ENCODE data around the gene B3GALT5.

The B3GALT5 gene

DNA sequence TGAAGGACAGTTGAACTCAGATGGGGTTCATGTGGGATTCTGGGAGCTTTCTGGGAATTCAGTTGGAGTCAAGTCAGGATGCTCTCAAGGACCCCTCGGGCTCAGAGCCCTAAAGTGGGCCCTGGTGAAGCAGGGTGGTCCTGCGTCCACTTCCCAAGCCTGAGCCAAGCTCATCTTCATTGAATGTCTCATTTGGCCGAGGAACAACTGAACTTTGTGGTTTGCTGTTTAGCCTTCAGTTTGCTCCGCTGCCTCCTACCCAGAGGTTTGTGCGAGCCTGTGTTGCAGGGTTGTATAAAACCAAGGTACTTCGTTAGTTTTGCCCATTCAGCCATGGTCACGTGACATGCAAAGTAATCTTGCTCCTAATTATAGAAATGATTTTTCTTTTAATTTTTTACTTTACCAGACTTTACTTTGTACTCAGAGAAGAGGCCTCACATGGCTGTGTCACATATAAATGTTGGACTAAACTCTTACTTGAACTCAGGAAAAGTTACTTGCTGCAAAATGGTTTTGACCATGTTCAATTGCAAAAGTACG lies 49.7 kb downstream of the B3GALT5 start:
- in situ Hi-C loops (cut with MboI; ENCODE audit: low pct_unique_long_range_greater_than_20kb, low sequenced_read_pairs), result no loop called here

DNA sequence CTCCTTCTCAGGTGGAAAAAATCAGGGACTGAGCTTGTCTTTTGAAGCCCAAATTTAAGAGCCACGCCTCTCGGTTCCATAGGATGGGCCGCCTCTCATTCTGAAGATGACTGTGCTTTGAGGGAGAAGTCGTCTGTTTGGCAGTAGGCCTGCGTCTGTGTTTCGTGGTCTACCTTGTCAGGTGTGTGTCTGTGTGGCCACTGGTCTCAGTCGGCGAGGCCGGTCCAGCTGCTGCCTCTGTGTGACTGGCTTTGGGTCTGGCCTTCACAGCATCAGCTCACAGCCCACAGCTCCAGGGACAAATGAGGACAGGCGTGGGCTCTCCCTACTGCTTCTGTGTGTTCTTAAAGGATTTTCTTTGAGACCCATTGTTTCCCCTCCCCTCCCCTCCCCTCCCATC lies 50.3 kb downstream of the B3GALT5 start:
- in situ Hi-C loops (cut with MboI; ENCODE audit: low pct_unique_long_range_greater_than_20kb, low sequenced_read_pairs), result no loop called here
- DNase-seq, result no peak

More for the DNA sequence above, 49.7 kb downstream of the B3GALT5 start:
- no peak for DNase-seq

DNA sequence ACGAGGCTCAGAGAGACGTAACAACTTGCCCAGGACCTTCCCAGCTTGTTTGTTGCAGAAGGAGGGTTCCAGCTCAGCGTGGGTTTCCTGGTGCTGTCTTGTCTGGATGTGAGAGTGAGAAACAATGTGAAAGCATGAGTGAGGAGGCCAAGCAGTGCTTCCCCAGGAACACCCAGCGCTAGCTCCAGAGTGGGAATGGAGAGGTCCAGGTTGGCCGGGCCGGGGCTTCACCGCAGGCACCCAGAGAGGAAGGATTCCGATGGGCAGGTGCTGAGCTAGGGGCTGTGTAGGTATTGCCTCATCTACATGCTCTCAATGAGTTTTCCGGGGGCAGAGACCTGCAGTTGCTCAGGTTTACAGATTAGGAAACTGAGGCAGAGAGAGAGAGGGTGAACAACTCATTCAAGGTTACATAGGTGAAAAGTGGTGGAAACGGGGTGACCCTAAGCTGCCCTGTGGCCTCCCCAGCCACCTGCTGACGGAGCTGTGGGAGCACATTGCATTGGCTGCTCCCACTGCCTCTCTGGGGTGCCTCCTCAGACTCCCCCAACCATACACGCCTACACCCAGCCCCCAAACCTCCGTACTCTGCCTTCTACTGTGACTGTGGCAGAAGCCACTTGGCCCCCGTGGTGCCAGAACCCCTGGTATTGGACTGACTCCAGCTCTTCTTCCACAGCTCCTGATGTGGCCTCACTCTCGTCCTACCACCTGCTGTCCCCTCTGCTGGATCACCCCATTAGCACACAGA lies 51.2 kb downstream of the B3GALT5 start:
- no peak for DNase-seq
- in situ Hi-C loops (cut with MboI; ENCODE audit: low pct_unique_long_range_greater_than_20kb, low sequenced_read_pairs), result no loop called here

DNA sequence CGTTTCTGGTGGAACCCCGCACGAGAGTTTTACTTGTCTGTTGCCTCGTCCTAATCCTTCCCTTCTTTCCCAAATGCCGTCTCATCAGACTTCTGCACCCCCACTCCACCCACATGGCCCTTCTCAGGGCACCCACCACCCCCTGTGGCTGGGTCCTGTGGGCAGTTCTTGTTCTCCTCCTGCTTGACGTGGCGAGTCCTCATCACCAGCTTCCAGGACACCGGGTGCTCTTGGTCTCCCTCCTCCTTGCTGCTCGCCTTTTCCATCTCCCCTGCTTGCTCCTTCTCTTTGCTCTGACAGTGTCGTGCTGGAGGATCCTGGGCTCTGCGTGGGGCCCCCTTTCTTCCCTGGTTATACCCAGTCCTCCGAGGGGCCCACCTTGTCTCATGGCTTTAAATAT lies 51.8 kb downstream of the B3GALT5 start:
- no peak for DNase-seq
- in situ Hi-C loops (cut with MboI; ENCODE audit: low pct_unique_long_range_greater_than_20kb, low sequenced_read_pairs), result no loop called here

DNA sequence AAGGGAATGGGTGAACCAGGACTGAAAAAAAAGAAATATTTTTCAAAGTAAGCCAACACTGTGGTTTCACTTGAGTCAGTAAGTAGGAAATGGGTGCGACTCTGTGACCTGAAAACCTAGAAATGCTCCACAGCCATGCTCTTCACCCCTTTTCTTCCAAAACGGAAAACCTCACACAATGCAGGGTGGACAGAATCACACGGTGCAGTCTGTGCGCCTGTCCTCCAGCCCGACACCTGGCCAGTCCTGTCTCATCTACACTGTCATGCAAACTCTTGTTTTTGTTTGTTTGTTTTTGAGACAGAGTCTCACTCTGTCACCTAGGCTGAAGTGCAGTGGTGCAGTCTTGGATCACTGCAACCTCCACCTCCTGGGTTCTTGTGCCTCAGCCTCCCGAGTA lies 53.3 kb downstream of the B3GALT5 start:
- DNase-seq, result no peak
- in situ Hi-C loops (cut with MboI; ENCODE audit: low pct_unique_long_range_greater_than_20kb, low sequenced_read_pairs), result no loop called here

DNA sequence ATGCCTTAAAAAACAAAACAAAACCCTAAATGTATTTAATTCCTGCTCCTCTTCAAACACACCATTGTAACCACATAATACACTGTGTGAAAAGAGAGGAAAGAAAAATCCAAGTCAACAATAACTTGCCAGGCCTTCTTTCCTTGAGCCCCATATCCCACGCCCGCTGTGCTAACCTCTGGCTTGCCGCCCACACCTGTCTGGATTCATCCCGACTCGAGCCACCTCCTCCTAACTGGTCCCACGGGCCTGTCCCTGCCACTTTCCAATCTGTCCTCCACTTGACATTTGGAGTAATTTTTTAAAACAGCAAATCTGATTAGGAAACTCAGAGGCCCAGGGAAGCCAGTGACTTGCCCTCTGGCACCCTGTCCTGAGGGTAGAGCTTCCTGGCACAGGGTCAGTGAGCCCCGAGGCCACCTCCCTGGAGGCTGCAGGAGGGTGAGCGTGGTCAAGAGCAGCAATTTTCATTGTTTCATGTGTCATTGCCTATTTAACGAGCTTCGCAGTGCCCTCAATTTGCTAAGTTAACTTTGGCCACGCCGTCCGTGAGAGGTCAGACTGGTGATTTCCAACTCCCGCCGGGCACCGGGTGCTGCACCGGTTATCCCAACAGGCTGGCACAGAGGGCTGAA lies 54.1 kb downstream of the B3GALT5 start:
- no peak for DNase-seq
- in situ Hi-C loops (cut with MboI; ENCODE audit: low pct_unique_long_range_greater_than_20kb, low sequenced_read_pairs), result no loop called here

DNA sequence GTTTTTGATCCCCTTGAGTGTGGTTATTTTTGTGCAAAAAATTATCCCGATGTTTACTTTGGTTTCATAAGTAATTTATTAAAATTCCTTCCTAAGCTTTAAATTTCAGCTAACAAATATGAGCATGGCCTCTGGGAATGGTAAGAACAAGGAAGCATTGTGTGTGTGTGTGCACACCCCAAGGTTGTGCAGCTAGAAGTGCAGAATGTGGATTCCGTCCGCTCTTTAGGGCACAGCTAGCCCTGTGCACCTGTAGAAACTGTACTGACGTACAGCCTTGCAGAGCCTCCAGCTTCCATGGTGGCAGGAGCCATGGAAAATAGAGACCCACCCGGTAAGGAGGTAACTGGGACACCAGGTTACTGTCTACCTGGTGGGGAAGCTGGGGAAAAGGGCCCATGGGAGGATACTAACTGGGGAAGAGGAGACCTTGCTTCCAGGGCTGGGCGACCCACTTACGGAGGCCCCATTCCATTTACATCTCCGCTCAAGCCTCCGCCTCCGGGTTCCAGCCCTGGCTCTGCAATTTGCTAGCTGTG lies 54.7 kb downstream of the B3GALT5 start:
- DNase-seq, result no peak
- in situ Hi-C loops (cut with MboI; ENCODE audit: low pct_unique_long_range_greater_than_20kb, low sequenced_read_pairs), result no loop called here

DNA sequence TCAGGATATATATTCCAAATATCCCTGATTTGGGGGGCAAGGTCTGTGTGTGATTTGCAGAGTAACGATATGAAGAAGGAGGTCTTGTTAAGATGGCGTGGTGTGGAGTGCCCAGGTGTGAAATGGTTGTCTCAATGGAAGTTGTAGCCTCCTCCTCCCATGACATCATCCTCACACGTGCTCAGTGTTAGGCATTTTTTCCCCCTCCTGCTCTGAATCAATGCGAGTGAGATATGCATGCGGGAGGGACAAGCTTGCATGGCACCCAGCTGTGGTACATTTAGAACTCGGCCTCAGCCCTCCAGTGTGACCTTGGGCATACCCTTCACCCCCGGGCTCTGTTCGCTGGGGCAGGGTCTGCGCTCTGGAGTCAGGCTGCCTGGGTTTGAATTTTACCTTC lies 55.6 kb downstream of the B3GALT5 start:
- DNase-seq, result no peak
- in situ Hi-C loops (cut with MboI; ENCODE audit: low pct_unique_long_range_greater_than_20kb, low sequenced_read_pairs), result no loop called here

DNA sequence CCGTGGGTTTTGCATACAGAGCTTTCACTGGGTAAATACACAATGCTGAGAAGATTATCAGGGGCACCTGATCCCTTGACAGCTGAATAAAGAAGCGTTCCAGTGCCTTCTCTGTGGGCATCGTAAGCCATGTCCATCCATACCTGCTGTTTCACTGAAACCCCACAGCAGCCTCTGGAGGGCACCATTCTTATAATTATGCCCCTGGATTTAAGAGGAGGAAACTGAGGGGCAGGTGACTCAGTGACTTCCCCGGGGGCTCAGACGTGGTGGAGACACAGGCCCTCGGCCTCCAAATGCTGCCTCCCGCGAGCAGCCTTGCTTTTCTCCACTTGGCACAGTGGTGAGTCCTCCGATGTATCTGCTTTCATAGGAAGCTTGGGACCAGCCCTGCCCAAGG lies 56.7 kb downstream of the B3GALT5 start:
- in situ Hi-C loops (cut with MboI; ENCODE audit: low pct_unique_long_range_greater_than_20kb, low sequenced_read_pairs), result no loop called here
- DNase-seq, result no peak

DNA sequence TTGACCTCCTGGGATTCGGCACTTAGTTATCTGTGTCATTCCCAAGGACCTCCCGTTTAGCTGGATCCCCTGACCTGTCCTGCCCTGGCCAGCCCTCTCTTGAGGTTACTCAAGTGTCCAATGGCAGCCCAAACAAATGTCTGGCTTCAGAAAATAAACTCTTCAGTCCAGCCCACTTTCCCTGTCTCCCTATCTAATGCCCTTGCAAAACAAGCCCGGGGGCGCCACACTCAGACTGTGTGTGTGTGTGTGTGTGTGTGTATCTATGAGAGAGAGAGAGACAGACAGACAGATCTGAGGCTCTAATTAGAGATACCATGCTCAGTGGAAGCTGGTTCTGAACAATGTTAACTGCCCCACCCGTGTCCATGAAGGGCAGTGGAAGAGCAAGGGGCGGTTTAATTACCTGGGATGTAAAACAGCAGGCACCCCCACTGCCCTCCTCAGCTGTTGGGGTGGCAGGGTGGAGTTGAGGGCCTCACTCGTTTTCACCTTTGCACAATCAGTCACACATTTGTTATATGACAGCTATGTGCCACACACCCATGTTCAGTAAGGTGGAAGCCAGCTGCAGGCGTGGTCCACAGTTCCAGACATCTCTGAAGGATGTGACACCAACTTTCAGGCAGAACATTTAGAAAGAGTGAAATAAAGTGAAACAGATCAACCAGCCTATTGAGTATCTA lies 57.4 kb downstream of the B3GALT5 start:
- DNase-seq, result no peak
- in situ Hi-C loops (cut with MboI; ENCODE audit: low pct_unique_long_range_greater_than_20kb, low sequenced_read_pairs), result no loop called here

DNA sequence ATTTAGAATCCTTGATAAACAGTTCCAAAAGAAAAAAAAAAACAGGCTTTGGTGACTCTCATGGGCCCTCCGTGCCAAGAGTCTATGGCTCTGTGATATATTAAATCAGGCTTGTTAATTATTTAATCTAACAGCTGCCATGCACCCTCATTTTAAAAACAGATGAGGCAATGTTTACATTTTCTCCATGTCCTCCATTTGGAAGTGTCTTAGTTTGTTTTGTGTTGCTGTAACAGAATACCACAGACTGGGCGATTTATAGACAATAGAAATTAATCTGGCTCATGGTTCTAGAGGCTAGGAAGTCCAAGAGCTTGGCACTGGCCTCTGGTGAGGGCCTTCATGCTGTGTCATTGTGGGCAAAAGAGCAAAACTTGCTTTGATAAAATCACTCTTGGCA lies 58.0 kb downstream of the B3GALT5 start:
- in situ Hi-C loops (cut with MboI; ENCODE audit: low pct_unique_long_range_greater_than_20kb, low sequenced_read_pairs), result no loop called here
- no peak for DNase-seq

DNA sequence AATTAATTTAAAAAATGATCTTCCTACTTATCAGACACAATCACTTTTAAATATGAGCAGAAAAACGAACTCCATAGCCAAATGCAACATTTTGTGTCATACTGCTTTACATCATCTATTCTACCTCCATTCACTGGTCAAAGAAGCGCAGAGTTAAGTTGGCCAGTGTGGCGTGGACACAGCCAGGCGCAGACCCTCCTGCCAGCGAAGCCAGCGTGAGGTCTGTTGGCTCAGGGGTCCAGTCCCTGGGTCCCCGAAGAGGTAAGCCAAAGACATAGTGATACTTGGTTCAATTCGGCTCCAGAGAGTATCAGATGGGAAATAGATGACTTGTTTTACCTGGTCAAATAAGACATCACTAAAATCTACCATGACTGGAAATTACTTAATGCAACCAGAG lies 59.2 kb downstream of the B3GALT5 start:
- DNase-seq, result no peak
- in situ Hi-C loops (cut with MboI; ENCODE audit: low pct_unique_long_range_greater_than_20kb, low sequenced_read_pairs), result no loop called here

DNA sequence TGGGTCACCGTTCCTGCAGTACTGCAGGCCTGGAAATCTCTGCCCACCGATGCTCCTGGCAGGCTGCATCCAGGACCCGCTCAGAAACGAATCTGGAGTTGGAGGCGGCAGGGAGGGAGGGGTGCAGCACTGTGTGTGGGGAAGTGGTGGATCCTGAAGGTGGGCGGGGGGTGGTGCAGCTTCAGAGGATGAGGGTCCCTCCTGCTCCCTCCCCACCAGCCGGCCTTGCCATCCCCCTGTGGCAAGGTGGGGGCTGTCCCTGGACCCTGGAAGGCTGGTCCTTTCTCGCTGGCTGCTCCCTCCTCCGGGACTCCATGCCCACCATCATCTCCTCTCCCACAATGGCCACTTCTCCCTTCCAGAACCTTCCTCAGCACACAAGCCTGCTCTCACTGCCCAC lies 60.4 kb downstream of the B3GALT5 start:
- in situ Hi-C loops (cut with MboI; ENCODE audit: low pct_unique_long_range_greater_than_20kb, low sequenced_read_pairs), result no loop called here
- no peak for DNase-seq

DNA sequence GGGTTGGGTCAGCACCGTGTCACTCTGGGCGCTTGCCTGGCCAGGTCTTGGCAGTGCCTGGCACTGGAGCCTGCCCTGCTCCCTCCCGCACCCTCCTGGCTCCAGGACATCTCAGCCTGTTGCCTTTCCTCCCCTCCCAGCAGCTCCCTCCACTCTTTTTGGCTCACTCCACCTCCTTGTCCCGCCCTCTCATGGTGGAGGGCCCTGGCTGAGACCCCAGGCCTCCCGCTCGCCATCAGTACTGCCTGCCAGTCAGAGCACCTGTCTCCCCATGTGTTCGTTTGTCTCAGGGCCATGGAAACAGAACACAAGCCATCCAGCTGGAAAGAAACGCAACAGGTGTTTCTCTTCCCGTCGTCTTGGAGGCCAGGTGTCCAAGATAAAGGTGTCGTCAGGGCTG lies 61.0 kb downstream of the B3GALT5 start:
- in situ Hi-C loops (cut with MboI; ENCODE audit: low pct_unique_long_range_greater_than_20kb, low sequenced_read_pairs), result no loop called here
- no peak for DNase-seq

DNA sequence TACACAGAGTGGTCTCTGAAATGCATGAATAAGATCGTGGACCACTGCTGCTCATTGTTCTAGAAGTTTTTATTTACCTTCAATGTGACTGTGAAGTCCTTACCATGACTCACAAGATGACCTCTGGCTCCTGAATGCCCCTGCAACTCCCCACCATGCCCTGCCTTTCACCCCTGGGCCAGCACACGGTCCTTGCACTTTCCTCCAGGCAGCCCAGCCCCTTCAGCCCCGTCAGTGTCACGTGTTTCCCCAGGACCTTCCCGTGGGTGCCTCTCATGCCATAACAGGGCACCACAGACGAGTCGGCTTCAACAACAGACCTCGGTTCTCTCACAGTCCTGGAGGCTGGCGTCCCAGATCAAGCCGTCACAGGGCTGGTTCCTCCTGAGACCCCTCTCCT lies 62.1 kb downstream of the B3GALT5 start:
- in situ Hi-C loops (cut with MboI; ENCODE audit: low pct_unique_long_range_greater_than_20kb, low sequenced_read_pairs), result no loop called here
- no peak for DNase-seq

DNA sequence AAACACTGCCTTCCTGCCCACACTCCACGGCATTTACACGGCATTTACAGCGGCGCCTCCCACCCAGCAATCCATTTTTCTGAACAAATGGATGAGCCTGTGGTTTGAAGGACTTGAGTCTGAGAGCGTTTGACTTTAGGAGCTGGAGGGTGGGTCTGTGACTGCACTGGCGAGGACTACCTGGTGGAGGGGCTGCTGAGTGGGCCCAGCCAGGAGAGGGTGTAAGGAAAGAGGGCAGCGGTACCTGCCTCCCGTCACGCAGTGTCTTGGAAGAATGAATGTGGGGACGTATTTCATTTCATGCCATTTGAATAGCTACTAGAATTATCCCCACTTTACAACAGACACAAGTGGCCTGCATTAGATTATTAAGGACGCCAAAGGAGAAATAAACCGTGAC lies 62.9 kb downstream of the B3GALT5 start:
- in situ Hi-C loops (cut with MboI; ENCODE audit: low pct_unique_long_range_greater_than_20kb, low sequenced_read_pairs), result no loop called here
- DNase-seq, result no peak

DNA sequence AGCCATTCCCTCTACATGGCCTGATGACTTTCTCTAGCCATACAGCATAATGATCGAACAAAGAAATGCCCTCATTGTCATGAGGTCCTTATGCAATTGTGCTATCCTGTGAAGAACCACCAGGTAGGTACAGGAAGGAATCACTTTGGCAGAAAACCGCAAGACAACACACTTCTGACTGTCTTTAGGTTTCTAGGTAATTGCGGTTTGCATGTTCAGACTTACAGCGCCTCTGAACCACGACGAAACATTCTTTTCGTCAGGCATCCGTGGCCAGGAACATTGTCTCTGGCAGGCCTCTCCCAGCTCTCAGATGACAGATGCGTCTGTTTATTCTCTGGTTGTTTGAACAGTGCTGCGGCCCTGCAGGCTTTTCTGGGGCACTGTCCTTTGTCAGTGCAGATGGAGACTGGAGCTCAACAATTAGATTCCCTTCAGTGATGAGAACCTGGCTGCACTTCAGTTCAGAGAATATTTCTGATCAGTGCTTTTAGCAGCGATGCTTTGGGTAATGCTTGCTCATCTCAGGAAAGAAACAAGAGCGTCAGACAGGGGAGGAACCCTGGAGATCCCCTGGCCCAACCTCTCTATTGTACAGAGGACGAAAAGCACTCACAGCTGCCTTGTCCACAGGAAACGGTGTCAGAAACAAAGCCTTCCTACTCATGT lies 63.4 kb downstream of the B3GALT5 start:
- DNase-seq, result no peak
- in situ Hi-C loops (cut with MboI; ENCODE audit: low pct_unique_long_range_greater_than_20kb, low sequenced_read_pairs), result no loop called here

DNA sequence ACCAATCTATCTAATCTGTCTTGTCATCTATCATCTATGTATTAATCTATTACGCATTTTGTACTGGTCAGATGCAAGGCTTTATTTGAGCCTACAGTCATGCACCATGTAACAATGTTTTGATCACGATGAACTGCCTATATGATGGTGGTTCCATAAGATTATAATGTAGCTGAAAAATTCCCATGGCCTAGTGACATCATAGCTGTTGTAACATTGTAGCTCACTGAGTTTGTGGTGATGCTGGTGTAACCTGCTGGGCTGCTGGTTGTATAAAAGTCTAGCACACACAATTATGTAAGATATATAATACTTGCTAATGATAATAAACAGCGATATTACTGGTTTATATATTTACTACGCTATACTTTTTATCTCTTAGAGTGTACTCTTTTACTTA lies 67.5 kb downstream of the B3GALT5 start:
- in situ Hi-C loops (cut with MboI; ENCODE audit: low pct_unique_long_range_greater_than_20kb, low sequenced_read_pairs), result no loop called here
- DNase-seq, result no peak

DNA sequence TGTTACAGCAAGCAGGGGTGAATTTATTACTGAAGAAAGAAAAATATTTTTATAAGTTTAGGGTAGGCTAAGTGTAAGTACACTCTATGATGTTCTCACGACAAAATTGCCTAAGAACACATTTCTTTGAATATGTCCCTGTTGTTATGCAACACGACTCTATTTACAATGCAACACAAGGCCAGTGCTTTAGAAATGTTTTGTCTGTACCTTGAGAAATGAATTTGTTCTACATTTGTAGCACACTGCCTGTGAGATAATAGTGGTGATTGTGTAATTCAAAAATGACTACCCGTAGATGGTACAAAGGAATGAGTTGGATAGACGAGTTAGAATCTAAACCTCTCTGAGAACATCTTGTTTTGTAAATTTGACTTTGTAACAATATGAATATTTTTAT lies 68.5 kb downstream of the B3GALT5 start:
- DNase-seq, result no peak
- in situ Hi-C loops (cut with MboI; ENCODE audit: low pct_unique_long_range_greater_than_20kb, low sequenced_read_pairs), result no loop called here

DNA sequence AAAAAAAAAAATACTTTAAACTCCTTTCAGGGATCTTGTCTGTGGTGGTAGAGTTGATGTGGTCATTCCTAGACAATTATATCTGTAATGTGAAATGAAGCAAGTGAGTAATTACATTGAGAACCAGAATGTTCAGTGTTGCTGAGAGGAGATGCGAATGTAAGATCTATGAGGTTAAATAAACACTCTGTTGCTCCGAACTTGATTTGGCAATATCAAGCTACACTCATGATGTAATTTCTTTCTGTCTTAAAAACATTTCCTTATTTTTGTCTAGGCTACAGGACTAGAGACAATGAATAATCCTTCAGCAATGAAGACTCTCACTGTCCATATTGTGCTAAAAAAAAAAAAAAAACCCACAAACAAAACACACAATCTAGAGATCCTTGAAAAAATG lies 69.1 kb downstream of the B3GALT5 start:
- in situ Hi-C loops (cut with MboI; ENCODE audit: low pct_unique_long_range_greater_than_20kb, low sequenced_read_pairs), result no loop called here
- DNase-seq, result no peak
